Measurements from ENCODE around the gene MCL1. TPM values are rescaled to one million over a fixed set of nuclear protein-coding genes. Genes with fewer than 3 reads are reported as not detected.

The MCL1 gene
- total and polyA plus RNA-seq, 2 of the 13 experiments (the other 11 are each of a cell fraction or from before 2014, with no cell fraction given) = 69.5 to 125 TPM

DNA sequence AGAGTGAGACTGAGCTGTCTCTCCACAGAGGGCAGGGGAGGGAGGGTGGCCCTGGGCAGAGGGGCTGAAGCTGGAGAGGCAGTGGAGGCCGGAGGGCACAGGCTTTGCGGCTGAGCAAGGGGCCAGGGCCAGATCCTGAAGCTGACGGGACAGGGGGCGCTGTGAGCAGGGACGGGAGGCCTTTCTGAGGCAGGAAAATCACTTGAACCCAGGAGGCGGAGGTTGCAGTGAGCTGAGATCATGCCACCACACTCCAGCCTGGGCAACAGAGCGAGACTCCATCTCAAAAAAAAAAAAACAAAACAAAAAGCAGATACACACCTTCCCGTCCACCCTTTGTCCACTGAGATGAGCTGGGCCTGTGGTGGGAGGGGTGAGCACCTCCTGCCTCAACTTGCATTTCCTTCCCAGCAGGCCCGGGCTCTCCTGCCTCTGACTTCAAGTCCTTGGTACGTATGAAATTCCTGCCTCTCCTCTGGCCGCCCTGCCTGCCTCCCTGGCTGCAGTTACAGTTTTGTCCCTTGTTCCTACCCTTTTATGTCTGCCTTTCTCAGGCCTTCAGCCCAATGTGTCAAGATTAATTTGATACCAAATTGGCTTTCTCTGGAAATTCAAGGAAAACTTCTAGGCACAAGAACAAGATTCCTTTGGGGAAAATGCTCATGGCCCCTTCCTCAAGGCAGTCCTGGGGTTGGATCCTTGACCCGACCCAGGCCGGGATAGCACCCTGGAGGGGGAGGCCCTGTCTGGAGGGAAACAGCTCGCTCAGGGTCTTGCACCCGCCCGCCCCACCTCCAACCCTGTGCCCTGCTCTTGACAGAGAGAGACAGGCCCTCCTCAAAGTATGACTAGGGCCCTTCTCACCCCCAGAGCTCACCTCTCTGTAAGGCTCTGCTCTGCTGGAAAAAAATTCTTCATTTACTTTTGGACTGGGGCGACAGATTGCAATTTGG, 41.4 kb downstream of the MCL1 start (continued):
- TF ChIP-seq FOXP1 (IDR thresholded peaks at IDR 0.05) (no peak), FOXP1 (CRISPR knock-in tag; IDR thresholded peaks at IDR 0.05) (no peak), HMG20A (CRISPR knock-in tag; IDR thresholded peaks at IDR 0.05; ENCODE audit: borderline replicate concordance) (no peak), ZNF557 (CRISPR knock-in tag; IDR thresholded peaks at IDR 0.05) (no peak), ZFX (CRISPR knock-in tag; IDR thresholded peaks at IDR 0.05; ENCODE audit: low read depth) (peak; percentile 49; the same call in 1 of the 2 replicates), NR3C1 (CRISPR knock-in tag; IDR thresholded peaks at IDR 0.05) (no peak), JDP2 (CRISPR knock-in tag; IDR thresholded peaks at IDR 0.05; ENCODE audit: borderline replicate concordance) (no peak), ZNF329 (CRISPR knock-in tag; IDR thresholded peaks at IDR 0.05; ENCODE audit: low read depth) (no peak), ADNP (CRISPR knock-in tag; IDR thresholded peaks at IDR 0.05) (0 out of 2 replicates have a peak, but pooled peaks have one; percentile 28), NFIC (IDR thresholded peaks at IDR 0.05; ENCODE audit: low read length) (no peak), SP140L (CRISPR knock-in tag; IDR thresholded peaks at IDR 0.05; ENCODE audit: borderline replicate concordance) (no peak), STAG1 (CRISPR knock-in tag; IDR thresholded peaks at IDR 0.05) (peak; percentile 48)
- TF ChIP-seq, protein P1, sequence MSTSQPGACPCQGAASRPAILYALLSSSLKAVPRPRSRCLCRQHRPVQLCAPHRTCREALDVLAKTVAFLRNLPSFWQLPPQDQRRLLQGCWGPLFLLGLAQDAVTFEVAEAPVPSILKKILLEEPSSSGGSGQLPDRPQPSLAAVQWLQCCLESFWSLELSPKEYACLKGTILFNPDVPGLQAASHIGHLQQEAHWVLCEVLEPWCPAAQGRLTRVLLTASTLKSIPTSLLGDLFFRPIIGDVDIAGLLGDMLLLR (CRISPR knock-in tag; IDR thresholded peaks at IDR 0.05) = 0 out of 2 replicates have a peak, but pooled peaks have one; percentile 21
- TF ChIP-seq, protein P2, sequence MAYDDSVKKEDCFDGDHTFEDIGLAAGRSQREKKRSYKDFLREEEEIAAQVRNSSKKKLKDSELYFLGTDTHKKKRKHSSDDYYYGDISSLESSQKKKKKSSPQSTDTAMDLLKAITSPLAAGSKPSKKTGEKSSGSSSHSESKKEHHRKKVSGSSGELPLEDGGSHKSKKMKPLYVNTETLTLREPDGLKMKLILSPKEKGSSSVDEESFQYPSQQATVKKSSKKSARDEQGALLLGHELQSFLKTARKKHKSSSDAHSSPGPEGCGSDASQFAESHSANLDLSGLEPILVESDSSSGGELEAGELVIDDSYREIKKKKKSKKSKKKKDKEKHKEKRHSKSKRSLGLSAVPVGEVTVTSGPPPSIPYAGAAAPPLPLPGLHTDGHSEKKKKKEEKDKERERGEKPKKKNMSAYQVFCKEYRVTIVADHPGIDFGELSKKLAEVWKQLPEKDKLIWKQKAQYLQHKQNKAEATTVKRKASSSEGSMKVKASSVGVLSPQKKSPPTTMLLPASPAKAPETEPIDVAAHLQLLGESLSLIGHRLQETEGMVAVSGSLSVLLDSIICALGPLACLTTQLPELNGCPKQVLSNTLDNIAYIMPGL (CRISPR knock-in tag; IDR thresholded peaks at IDR 0.05; ENCODE audit: borderline replicate concordance in 1 of 2, low read depth in 1 of 2) = peak in 1 of 2 experiments; percentile 61; a peak in 1 of 4 replicates
- TF ChIP-seq, protein P3, sequence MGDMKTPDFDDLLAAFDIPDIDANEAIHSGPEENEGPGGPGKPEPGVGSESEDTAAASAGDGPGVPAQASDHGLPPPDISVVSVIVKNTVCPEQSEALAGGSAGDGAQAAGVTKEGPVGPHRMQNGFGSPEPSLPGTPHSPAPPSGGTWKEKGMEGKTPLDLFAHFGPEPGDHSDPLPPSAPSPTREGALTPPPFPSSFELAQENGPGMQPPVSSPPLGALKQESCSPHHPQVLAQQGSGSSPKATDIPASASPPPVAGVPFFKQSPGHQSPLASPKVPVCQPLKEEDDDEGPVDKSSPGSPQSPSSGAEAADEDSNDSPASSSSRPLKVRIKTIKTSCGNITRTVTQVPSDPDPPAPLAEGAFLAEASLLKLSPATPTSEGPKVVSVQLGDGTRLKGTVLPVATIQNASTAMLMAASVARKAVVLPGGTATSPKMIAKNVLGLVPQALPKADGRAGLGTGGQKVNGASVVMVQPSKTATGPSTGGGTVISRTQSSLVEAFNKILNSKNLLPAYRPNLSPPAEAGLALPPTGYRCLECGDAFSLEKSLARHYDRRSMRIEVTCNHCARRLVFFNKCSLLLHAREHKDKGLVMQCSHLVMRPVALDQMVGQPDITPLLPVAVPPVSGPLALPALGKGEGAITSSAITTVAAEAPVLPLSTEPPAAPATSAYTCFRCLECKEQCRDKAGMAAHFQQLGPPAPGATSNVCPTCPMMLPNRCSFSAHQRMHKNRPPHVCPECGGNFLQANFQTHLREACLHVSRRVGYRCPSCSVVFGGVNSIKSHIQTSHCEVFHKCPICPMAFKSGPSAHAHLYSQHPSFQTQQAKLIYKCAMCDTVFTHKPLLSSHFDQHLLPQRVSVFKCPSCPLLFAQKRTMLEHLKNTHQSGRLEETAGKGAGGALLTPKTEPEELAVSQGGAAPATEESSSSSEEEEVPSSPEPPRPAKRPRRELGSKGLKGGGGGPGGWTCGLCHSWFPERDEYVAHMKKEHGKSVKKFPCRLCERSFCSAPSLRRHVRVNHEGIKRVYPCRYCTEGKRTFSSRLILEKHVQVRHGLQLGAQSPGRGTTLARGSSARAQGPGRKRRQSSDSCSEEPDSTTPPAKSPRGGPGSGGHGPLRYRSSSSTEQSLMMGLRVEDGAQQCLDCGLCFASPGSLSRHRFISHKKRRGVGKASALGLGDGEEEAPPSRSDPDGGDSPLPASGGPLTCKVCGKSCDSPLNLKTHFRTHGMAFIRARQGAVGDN (CRISPR knock-in tag; IDR thresholded peaks at IDR 0.05) = 0 out of 2 replicates have a peak, but pooled peaks have one; percentile 27
- TF ChIP-seq, protein P4, sequence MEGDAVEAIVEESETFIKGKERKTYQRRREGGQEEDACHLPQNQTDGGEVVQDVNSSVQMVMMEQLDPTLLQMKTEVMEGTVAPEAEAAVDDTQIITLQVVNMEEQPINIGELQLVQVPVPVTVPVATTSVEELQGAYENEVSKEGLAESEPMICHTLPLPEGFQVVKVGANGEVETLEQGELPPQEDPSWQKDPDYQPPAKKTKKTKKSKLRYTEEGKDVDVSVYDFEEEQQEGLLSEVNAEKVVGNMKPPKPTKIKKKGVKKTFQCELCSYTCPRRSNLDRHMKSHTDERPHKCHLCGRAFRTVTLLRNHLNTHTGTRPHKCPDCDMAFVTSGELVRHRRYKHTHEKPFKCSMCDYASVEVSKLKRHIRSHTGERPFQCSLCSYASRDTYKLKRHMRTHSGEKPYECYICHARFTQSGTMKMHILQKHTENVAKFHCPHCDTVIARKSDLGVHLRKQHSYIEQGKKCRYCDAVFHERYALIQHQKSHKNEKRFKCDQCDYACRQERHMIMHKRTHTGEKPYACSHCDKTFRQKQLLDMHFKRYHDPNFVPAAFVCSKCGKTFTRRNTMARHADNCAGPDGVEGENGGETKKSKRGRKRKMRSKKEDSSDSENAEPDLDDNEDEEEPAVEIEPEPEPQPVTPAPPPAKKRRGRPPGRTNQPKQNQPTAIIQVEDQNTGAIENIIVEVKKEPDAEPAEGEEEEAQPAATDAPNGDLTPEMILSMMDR (CRISPR knock-in tag; IDR thresholded peaks at IDR 0.05) = peak; percentile 61
- TF ChIP-seq, protein P5, sequence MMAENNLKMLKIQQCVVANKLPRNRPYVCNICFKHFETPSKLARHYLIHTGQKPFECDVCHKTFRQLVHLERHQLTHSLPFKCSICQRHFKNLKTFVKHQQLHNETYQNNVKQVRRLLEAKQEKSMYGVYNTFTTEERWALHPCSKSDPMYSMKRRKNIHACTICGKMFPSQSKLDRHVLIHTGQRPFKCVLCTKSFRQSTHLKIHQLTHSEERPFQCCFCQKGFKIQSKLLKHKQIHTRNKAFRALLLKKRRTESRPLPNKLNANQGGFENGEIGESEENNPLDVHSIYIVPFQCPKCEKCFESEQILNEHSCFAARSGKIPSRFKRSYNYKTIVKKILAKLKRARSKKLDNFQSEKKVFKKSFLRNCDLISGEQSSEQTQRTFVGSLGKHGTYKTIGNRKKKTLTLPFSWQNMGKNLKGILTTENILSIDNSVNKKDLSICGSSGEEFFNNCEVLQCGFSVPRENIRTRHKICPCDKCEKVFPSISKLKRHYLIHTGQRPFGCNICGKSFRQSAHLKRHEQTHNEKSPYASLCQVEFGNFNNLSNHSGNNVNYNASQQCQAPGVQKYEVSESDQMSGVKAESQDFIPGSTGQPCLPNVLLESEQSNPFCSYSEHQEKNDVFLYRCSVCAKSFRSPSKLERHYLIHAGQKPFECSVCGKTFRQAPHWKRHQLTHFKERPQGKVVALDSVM (CRISPR knock-in tag; IDR thresholded peaks at IDR 0.05) = peak; percentile 79
